ENCODE measurements around the gene CTBS. TPM values are rescaled to one million over a fixed set of nuclear protein-coding genes. Genes with fewer than 3 reads are reported as not detected.
"Not testable (repeated sequence)": the region's sequence is repeated elsewhere in the genome, so short reads cannot be mapped to it uniquely, and the experiment has no call there.

Gene CTBS
- total RNA-seq, 2 donors from 2014 or later, result 12.3 to 19.6 TPM

DNA sequence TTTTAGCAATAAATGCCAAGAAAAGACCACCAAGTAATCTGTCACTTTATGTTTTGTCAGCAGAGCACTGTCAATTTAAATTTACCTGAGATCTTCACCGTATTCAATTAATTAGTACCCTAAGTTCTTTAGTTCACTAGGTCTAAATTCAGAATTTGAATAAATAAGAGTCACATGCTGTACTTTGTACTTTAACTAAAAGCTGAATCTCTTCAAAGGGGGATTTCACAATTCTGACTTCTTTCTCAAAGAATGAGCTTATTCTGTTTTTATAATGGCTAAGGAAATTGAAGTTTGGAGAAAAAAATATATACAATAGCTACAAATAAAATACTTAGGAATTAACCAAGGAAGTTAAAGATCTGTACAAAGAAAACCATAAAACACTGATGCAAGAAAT is 65.7 kb downstream of the CTBS start:
- peaks cover 16% of the 10 kb centered on the region for H3K9me3 ChIP-seq (ENCODE audit: control insufficient read depth, low read length)
- peaks cover 6% of the 10 kb centered on the region for H3K36me3 Mint-ChIP-seq (ENCODE audit: low read depth)
- 100% methylated on average over 1 of the region's 1 CpG; no CpG with 5 or more reads in 1 of the 2 experiments for WGBS, 2 experiments (ENCODE audit: insufficient coverage in 1 of 2, insufficient read length in 1 of 2)

DNA sequence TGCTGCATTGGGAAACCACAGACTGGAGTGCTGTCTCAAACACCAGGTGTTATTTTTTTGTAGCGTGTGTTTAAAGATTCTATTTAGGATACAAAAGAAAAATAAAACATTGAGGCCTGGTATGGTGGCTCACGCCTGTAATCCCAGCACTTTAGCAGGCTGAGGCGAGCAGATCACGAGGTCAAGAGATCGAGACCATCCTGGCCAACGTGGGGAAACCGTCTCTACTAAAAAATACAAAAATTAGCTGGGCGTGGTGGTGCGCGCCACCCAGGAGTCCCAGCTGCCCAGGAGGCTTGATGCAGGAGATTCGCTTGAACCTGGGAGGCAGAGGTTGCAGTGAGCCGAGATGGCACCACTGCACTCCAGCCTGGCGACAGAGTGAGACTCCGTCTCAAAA is 66.4 kb downstream of the CTBS start:
- not testable (repeated sequence) for H3K4me3 Mint-ChIP-seq

More for the DNA sequence above, 65.7 kb downstream of the CTBS start:
- peaks cover 15% of the 10 kb centered on the region for H3K4me1 Mint-ChIP-seq
- Histone ChIP-seq H3K9ac (ENCODE audit: extremely low read depth, low read length, poor library complexity, severe bottlenecking) (no peak overlapping the region), H3K4me3 (ENCODE audit: low read length) (no peak overlapping the region), H3K27ac (ENCODE audit: low read depth, low read length) (no peak overlapping the region), H3K27me3 (ENCODE audit: control insufficient read depth, insufficient read depth, low read length, poor library complexity, severe bottlenecking) (no peaks in the 10 kb centered on the region), H3K36me3 (ENCODE audit: control insufficient read depth, insufficient read depth, low read length) (peaks cover 1% of the 10 kb centered on the region), H3K4me1 (ENCODE audit: control insufficient read depth, insufficient read depth, low read length) (no peaks in the 10 kb centered on the region)
- no peak for DNase-seq
- peaks cover 2% of the 10 kb centered on the region for H3K27me3 Mint-ChIP-seq (ENCODE audit: insufficient read depth)
- no peak overlapping the region for H3K27ac Mint-ChIP-seq
- H3K9me3 Mint-ChIP-seq, result peaks cover 12% of the 10 kb centered on the region
- H3K4me3 Mint-ChIP-seq, result no peak overlapping the region
- TF ChIP-seq, protein P1, sequence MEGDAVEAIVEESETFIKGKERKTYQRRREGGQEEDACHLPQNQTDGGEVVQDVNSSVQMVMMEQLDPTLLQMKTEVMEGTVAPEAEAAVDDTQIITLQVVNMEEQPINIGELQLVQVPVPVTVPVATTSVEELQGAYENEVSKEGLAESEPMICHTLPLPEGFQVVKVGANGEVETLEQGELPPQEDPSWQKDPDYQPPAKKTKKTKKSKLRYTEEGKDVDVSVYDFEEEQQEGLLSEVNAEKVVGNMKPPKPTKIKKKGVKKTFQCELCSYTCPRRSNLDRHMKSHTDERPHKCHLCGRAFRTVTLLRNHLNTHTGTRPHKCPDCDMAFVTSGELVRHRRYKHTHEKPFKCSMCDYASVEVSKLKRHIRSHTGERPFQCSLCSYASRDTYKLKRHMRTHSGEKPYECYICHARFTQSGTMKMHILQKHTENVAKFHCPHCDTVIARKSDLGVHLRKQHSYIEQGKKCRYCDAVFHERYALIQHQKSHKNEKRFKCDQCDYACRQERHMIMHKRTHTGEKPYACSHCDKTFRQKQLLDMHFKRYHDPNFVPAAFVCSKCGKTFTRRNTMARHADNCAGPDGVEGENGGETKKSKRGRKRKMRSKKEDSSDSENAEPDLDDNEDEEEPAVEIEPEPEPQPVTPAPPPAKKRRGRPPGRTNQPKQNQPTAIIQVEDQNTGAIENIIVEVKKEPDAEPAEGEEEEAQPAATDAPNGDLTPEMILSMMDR (conservative IDR thresholded peaks at IDR 0.05), result no peak

DNA sequence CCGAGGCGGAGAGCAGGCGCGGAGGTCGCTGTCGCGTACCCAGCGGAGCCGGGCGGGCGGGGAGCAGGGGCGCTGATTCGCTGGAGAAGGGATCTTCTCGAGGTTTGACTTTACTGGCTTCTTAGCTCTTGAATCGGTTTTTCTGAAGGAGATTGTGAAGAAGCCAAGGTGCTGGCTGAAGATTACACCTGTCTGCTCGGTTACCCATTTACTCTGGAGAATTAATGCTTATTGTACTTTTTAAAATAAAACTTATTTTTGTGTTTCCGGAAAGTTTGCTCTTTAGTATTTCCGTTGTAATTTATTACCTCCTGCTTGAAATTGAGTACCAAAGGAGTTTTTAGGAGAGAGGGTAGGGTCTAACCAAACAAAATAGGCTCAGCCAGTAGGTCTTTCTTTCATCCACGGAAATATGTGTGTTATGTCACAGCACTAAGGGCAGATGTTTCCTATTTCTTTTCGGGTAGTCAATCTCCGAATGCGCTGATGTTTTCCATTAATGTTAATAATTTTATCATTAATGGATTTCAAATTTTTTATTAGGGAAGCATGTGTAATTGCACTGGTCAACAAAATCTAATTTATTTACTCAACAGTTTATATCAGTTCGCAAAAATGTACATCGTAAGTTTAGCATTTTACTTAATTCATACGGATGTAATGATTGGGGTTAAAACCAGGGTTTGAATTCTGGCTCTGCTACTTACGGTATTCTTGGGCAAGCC is 67.3 kb downstream of the CTBS start:
- peaks cover 2% of the 10 kb centered on the region for H3K27me3 Mint-ChIP-seq (ENCODE audit: insufficient read depth)
- H3K36me3 Mint-ChIP-seq (ENCODE audit: low read depth), result peaks cover 12% of the 10 kb centered on the region
- Histone ChIP-seq H3K36me3 (ENCODE audit: control insufficient read depth, insufficient read depth, low read length) (peaks cover 13% of the 10 kb centered on the region), H3K4me1 (ENCODE audit: control insufficient read depth, insufficient read depth, low read length) (no peaks in the 10 kb centered on the region), H3K27ac (ENCODE audit: low read depth, low read length) (peak overlapping the region; percentile 92), H3K9ac (ENCODE audit: extremely low read depth, low read length, poor library complexity, severe bottlenecking) (peak overlapping the region; percentile 80), H3K9me3 (ENCODE audit: control insufficient read depth, low read length) (peaks cover 16% of the 10 kb centered on the region), H3K27me3 (ENCODE audit: control insufficient read depth, insufficient read depth, low read length, poor library complexity, severe bottlenecking) (no peaks in the 10 kb centered on the region), H3K4me3 (ENCODE audit: low read length) (peak overlapping the region; percentile 100)
- peaks cover 12% of the 10 kb centered on the region for H3K9me3 Mint-ChIP-seq
- peak overlapping the region; percentile 97 for H3K27ac Mint-ChIP-seq
- H3K4me3 Mint-ChIP-seq, result peak overlapping the region; percentile 86
- peaks cover 18% of the 10 kb centered on the region for H3K4me1 Mint-ChIP-seq
- 14 to 53% methylated on average over 5 to 23 of the region's 26 CpGs for WGBS, 2 experiments (ENCODE audit: insufficient coverage in 1 of 2, insufficient read length in 1 of 2)
- TF ChIP-seq, protein P1 (conservative IDR thresholded peaks at IDR 0.05), result no peak
- no peak for DNase-seq

More for the DNA sequence above, 66.4 kb downstream of the CTBS start:
- H3K27ac ChIP-seq (ENCODE audit: low read depth, low read length); H3K36me3 ChIP-seq (ENCODE audit: control insufficient read depth, insufficient read depth, low read length); H3K27me3 Mint-ChIP-seq (ENCODE audit: insufficient read depth); H3K4me1 ChIP-seq (ENCODE audit: control insufficient read depth, insufficient read depth, low read length); H3K36me3 Mint-ChIP-seq (ENCODE audit: low read depth); DNase-seq; H3K9ac ChIP-seq (ENCODE audit: extremely low read depth, low read length, poor library complexity, severe bottlenecking); H3K27ac Mint-ChIP-seq; H3K27me3 ChIP-seq (ENCODE audit: control insufficient read depth, insufficient read depth, low read length, poor library complexity, severe bottlenecking): not testable (repeated sequence)
- H3K4me3 ChIP-seq (ENCODE audit: low read length), result peak overlapping the region; percentile 100
- Mint-ChIP-seq H3K4me1 (peaks cover 18% of the 10 kb centered on the region), H3K9me3 (peaks cover 12% of the 10 kb centered on the region)
- 94 to 96% methylated on average over 12 to 14 of the region's 14 CpGs for WGBS, 2 experiments (ENCODE audit: insufficient coverage in 1 of 2, insufficient read length in 1 of 2)
- peaks cover 16% of the 10 kb centered on the region for H3K9me3 ChIP-seq (ENCODE audit: control insufficient read depth, low read length)

All from endodermal cell (in vitro differentiated cells).